Right atrium auricular region (tissue), 2 donors: ENCODE data around the gene MORN1. TPM values are rescaled to one million over a fixed set of nuclear protein-coding genes. Genes with fewer than 3 reads are reported as not detected.

Experiments
- DNase-seq: peaks from one replicate; pipeline ENCODE4 v3.0.0-alpha.2; 2019; ENCODE audit warnings: low spot score
- H3K27ac ChIP-seq, 2 donors: fragments of 200-600 bp; sonication (generic); 1 replicate in 1 of 2; 2 replicates in 1 of 2; pipeline ENCODE4 v1.5.1; 2016 to 2019
- H3K27me3 ChIP-seq, 2 donors: fragments of 200-600 bp; sonication (generic); one replicate each; pipeline versions ENCODE4 v1.5.1 to v1.6.0; 2017 to 2019
- H3K36me3 ChIP-seq: fragments of 200-600 bp; sonication (generic); one replicate; pipeline ENCODE4 v1.5.1; 2016
- H3K4me1 ChIP-seq, 2 donors: fragments of 200-600 bp; sonication (generic); one replicate each; pipeline versions ENCODE4 v1.5.1 to v1.6.0; 2017 to 2019
- H3K4me3 ChIP-seq, 2 donors: fragments of 200-600 bp; sonication (generic); 1 replicate in 1 of 2; 2 replicates in 1 of 2; pipeline ENCODE4 v1.5.1; 2017 to 2019; ENCODE audit warnings: mild to moderate bottlenecking in 1 of 2, moderate library complexity in 1 of 2
- H3K9me3 ChIP-seq, 2 donors: fragments of 200-600 bp; sonication (generic); one replicate each; pipeline ENCODE4 v1.5.1; 2019
- total RNA-seq, 2 donors: library from RNA; depleted of rRNA; stranded (reverse); fragments of >200 nt; gene quantifications; one replicate each; pipeline ENCODE4 v1.1.0, GENCODE V29; 2016
- TF ChIP-seq, protein P1 (sequence below), 2 donors: fragments of 200-600 bp; sonication (generic); IDR thresholded peaks; one replicate each; pipeline ENCODE4 v1.5.1; 2019; ENCODE audit warnings: antibody characterized with exemption in 2 of 2

The MORN1 gene
- total RNA-seq, 2 donors from 2014 or later: 2.2 to 3.8 TPM

DNA sequence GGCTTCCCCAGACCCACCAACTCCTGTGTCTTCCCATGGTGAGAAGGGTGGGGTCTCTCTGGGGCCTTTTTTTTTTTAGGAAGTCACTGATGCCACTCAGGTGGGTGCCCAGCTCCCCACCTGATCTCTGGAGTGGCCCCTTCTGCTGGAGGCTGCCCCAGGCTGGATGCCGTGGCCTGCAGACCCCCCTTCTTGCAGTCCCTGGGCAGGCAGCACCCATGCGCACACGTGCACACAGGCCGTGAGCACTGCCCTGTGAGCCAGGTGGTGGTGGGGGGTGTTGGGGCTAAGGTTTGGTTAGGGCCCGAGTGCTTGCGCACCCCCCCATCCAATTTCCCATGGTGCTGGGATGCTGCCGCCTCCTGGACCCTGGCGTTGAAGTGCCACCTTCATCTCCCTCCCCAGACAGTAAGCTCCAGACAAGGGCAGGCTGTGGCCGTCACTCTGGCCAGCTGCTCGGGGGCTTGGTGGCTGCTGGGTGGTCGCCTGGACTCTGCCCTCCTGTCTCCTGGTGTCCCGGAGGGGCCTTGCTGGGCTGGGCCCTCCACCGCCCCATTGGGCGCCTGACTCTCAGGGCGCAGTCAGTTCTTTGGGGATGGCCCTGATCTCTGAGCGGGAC lies 112.7 kb downstream of the MORN1 start:
- TF ChIP-seq, protein P1, sequence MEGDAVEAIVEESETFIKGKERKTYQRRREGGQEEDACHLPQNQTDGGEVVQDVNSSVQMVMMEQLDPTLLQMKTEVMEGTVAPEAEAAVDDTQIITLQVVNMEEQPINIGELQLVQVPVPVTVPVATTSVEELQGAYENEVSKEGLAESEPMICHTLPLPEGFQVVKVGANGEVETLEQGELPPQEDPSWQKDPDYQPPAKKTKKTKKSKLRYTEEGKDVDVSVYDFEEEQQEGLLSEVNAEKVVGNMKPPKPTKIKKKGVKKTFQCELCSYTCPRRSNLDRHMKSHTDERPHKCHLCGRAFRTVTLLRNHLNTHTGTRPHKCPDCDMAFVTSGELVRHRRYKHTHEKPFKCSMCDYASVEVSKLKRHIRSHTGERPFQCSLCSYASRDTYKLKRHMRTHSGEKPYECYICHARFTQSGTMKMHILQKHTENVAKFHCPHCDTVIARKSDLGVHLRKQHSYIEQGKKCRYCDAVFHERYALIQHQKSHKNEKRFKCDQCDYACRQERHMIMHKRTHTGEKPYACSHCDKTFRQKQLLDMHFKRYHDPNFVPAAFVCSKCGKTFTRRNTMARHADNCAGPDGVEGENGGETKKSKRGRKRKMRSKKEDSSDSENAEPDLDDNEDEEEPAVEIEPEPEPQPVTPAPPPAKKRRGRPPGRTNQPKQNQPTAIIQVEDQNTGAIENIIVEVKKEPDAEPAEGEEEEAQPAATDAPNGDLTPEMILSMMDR (IDR thresholded peaks at IDR 0.05): no peak
- Histone ChIP-seq H3K27me3 (no peaks in the 10 kb centered on the region), H3K27ac (peak overlapping the region; percentile 49 to 68), H3K36me3 (peaks cover 6% of the 10 kb centered on the region), H3K4me1 (peaks cover 0 to 76% of the 10 kb centered on the region in 2 donors), H3K9me3 (no peaks in the 10 kb centered on the region), H3K4me3 (no peak overlapping the region)
- no peak for DNase-seq

DNA sequence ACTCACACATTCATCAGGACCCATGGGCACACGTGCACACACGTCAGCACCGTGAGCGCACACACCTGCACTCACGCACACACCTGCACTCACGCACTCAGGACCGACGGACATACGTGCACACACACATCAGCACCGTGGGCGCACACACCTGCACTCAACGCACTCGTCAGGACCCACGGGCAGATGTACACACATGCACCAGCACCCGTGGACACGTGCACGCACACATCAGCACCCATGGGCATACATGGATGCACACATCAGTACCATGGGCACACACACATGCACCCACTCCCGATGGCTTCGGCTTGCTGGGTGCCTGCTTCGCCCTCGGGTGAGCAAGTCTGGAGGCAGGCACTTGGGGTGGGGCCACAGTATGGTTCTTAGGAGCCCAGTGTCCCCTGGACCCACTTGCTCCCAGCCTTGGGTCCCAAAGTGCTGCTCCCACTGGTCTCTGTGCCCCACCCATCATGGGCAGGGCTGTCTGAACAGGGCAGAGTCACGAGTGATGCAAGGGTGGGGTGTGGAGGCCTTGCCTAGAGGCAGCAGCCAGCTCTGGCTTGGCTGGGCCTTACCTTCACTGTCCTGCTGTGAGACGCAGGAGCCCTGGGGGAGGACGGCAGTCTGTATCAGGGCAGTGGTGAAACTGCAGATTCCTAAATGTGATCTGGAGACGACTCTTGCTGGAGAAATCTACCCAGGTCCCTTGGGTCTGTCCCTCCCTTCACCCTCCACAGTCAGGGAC lies 113.4 kb downstream of the MORN1 start:
- H3K36me3 ChIP-seq: peaks cover 6% of the 10 kb centered on the region
- TF ChIP-seq, protein P1 (IDR thresholded peaks at IDR 0.05): no peak
- no peaks in the 10 kb centered on the region for H3K9me3 ChIP-seq
- no peak overlapping the region for H3K4me3 ChIP-seq
- H3K27ac ChIP-seq: peak overlapping the region; percentile 49 to 68
- DNase-seq: no peak
- H3K4me1 ChIP-seq: peaks cover 0 to 76% of the 10 kb centered on the region in 2 donors
- H3K27me3 ChIP-seq: no peaks in the 10 kb centered on the region

DNA sequence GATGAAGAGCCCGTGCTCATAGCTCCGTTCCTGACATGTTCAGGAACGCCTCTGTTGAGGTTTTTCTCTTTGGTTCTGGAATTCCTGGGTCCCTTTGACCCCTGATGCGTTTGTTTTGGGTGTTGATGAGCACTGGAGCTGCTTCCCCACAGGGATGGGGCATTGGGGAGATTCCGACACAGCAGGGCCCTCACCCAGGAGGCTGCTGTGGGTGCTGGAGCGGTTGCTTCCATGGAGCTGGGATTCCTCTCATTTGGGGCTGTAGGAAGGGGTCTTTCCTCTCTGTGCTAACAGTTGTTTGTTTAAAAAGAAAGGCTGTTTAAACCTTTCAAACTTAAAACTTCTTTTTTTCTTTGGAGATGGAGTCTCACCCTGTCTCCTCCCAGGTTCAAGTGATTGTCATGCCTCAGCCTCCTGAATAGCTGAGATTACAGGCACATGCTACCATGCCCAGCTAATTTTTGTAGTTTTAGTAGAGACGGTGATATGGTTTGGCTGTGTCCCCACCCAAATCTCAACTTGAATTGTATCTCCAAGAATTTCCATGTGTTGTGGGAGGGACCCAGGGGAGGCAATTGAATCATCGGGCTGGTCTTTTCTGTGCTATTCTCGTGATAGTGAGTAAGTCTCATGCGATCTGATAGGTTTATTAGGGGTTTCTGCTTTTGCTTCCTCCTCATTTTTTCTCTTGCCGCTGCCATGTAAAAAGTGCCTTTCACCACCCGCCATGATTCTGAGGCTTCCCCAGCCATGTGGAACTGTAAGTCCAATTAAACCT lies 114.4 kb downstream of the MORN1 start:
- peak overlapping the region; percentile 59 to 78 for H3K27ac ChIP-seq
- peaks cover 0 to 80% of the 10 kb centered on the region in 2 donors for H3K4me1 ChIP-seq
- no peak overlapping the region for H3K4me3 ChIP-seq
- H3K9me3 ChIP-seq: no peaks in the 10 kb centered on the region
- no peak for DNase-seq
- TF ChIP-seq, protein P1 (IDR thresholded peaks at IDR 0.05): no peak
- H3K36me3 ChIP-seq: peaks cover 6% of the 10 kb centered on the region
- no peaks in the 10 kb centered on the region for H3K27me3 ChIP-seq

DNA sequence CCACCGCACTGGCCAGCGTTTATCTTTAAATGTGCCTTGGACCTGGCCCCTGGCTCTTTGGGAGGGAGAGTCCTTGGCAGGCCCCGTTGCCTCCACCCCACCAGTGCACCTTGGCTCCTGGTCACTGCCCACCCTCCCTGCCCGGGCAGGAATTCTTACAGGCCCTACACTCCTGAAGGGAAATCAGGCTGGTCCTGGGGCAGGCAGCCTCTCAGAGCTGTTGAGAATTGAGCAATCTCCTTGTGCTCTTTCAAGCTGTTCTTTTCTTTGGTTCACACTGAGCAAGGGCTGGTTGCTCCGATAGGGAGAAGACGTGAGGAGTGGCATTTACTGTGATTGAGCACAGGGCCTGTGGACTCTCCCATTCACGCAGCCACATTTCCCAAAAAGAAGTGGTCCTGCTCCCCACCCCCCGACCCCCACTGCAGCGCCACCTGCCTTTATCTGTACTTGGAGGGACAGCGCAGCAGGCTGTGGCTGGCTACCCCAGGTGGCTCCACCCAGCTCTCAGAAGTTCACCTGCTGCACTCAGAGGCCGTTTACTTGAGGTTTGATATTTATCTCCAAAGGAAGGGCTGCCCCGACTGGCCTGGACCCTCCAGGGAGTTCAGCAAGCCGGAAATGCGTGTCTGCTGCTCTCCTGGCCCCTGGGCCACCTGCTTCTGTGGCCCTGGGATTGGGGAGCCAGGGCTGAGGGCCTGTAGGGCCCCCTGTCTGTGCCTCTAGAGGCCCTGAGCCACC lies 115.4 kb downstream of the MORN1 start:
- DNase-seq: no peak
- TF ChIP-seq, protein P1 (IDR thresholded peaks at IDR 0.05): peak in 1 of 2 donors; percentile 33
- peak overlapping the region; percentile 59 to 78 for H3K27ac ChIP-seq
- peaks cover 0 to 90% of the 10 kb centered on the region in 2 donors for H3K4me1 ChIP-seq
- H3K9me3 ChIP-seq: no peaks in the 10 kb centered on the region
- H3K36me3 ChIP-seq: peaks cover 6% of the 10 kb centered on the region
- H3K27me3 ChIP-seq: no peaks in the 10 kb centered on the region
- no peak overlapping the region for H3K4me3 ChIP-seq

DNA sequence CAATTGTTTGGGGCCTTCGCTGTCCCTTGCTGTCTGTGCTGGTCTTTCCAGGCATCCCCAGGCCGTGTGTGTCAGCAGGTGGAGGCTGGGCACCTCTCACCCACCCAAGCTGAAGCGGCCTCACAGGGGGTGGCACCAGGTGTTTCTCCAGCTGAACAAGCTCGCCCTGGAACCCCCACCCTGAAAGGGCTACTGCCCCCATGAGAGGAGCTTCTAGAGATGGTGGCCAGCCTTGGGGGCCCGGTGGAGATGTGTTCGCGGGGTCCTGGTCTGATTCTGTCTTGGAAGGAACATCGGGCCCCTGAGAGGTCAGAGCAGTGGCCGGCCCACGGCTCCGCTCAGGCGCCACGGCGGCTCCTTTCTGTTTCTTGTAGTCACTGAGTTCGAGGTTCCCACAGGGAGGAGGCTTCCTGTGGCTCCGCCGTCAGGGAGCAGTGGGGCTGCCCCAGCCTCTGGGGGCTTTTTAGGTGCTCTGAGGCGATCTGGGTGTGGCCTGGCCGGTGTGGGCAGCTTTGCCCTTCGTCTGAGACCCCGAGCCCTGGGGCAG lies 116.4 kb downstream of the MORN1 start:
- DNase-seq: no peak
- Histone ChIP-seq H3K27ac (peak overlapping the region; percentile 59 to 78), H3K9me3 (no peaks in the 10 kb centered on the region), H3K36me3 (peaks cover 6% of the 10 kb centered on the region), H3K27me3 (no peaks in the 10 kb centered on the region), H3K4me3 (no peak overlapping the region), H3K4me1 (peaks cover 0 to 100% of the 10 kb centered on the region in 2 donors)
- TF ChIP-seq, protein P1 (IDR thresholded peaks at IDR 0.05): no peak
